Loucy (cell line): ENCODE results near the gene PHF12.

Experiments used
- EZH2phosphoT487 ChIP-seq: fragments of 200-600 bp; IDR thresholded peaks from 2 replicates; pipeline ENCODE4 v1.6.1; 2018; ENCODE audit warnings: antibody characterized with exemption, mild to moderate bottlenecking, moderate library complexity, borderline replicate concordance
- TF ChIP-seq, protein P1 (sequence below): fragments of 200-600 bp; sonication (generic); conservative IDR thresholded peaks from 2 replicates; pipeline ENCODE4 v1.5.1; 2014; ENCODE audit warnings: mild to moderate bottlenecking, antibody characterized with exemption, low read length

DNA sequence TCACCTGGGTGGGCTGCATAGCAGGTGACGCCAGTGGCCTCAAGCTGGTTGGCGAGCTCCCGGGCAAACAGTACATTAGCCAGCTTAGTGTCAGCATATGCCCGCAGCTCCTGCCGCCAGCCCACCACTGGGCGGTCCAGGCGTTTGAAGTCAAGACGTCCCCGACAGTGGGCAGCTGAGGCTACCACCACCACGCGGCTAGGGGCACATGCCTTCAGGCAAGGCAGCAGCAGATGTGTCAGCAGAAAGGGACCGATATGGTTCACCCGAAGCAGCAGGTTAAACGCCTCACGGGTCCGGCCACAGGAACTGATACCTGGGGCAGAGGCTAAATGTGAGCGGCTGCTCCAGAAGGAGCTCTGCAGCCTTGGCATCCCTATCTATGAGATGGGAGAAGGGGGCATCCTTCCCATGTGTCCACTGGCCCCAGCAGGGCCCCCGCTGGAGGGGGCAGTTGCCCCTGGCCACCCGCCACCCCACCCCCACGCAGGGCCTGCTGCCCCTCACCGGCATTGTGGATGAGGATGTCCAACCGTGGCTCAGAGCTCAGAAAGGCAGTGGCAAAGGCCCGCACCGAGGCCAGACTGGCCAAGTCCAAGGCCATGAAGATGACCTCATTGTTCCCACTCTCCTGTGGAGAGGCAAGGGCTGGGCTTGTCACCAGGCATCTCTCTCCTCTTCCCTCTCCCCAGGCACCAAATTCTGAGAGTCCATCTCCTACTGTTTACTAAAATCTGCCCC is 50.2 kb downstream of the PHF12 start:
- TF ChIP-seq, protein P1, sequence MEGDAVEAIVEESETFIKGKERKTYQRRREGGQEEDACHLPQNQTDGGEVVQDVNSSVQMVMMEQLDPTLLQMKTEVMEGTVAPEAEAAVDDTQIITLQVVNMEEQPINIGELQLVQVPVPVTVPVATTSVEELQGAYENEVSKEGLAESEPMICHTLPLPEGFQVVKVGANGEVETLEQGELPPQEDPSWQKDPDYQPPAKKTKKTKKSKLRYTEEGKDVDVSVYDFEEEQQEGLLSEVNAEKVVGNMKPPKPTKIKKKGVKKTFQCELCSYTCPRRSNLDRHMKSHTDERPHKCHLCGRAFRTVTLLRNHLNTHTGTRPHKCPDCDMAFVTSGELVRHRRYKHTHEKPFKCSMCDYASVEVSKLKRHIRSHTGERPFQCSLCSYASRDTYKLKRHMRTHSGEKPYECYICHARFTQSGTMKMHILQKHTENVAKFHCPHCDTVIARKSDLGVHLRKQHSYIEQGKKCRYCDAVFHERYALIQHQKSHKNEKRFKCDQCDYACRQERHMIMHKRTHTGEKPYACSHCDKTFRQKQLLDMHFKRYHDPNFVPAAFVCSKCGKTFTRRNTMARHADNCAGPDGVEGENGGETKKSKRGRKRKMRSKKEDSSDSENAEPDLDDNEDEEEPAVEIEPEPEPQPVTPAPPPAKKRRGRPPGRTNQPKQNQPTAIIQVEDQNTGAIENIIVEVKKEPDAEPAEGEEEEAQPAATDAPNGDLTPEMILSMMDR, result no peak
- TF ChIP-seq EZH2phosphoT487, result no peak
